Measurements from ENCODE around the gene RTL1. TPM values are rescaled to one million over a fixed set of nuclear protein-coding genes. Genes with fewer than 3 reads are reported as not detected.

Gene RTL1
- total and polyA plus RNA-seq, 2 experiments from 2014 or later = 0.15 TPM; not detected in 1

DNA sequence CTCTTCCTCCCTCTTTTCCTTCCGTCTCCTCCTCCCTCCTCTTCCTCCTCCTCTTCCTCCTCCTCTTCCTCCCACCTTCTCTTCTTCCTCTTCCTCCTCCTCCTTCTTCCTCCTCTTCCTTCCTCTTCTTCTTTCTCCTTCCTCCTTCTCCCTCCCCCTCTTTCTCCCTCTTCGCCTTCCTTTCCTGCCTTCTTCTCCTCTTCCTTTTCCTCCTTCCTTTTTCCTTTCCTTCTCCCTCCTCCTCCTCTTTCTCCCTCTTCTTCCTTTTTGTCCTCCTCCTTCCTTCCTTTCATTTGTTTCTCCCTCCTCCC is 41.6 kb downstream of the RTL1 start:
- Histone ChIP-seq H3K9me3 (ENCODE audit: low read depth) (no peaks in the 10 kb centered on the region), H3K4me1 (ENCODE audit: low read depth) (no peaks in the 10 kb centered on the region), H3K27ac (no peak overlapping the region), H3K27me3 (no peaks in the 10 kb centered on the region), H3K4me3 (no peak overlapping the region), H3K36me3 (no peaks in the 10 kb centered on the region)
- DNase-seq (ENCODE audit: low read depth in 1 of 2, low spot score in 1 of 2) = no peak
- TF ChIP-seq, protein P1, sequence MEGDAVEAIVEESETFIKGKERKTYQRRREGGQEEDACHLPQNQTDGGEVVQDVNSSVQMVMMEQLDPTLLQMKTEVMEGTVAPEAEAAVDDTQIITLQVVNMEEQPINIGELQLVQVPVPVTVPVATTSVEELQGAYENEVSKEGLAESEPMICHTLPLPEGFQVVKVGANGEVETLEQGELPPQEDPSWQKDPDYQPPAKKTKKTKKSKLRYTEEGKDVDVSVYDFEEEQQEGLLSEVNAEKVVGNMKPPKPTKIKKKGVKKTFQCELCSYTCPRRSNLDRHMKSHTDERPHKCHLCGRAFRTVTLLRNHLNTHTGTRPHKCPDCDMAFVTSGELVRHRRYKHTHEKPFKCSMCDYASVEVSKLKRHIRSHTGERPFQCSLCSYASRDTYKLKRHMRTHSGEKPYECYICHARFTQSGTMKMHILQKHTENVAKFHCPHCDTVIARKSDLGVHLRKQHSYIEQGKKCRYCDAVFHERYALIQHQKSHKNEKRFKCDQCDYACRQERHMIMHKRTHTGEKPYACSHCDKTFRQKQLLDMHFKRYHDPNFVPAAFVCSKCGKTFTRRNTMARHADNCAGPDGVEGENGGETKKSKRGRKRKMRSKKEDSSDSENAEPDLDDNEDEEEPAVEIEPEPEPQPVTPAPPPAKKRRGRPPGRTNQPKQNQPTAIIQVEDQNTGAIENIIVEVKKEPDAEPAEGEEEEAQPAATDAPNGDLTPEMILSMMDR (IDR thresholded peaks at IDR 0.05; ENCODE audit: low read depth, low read length) = no peak

DNA sequence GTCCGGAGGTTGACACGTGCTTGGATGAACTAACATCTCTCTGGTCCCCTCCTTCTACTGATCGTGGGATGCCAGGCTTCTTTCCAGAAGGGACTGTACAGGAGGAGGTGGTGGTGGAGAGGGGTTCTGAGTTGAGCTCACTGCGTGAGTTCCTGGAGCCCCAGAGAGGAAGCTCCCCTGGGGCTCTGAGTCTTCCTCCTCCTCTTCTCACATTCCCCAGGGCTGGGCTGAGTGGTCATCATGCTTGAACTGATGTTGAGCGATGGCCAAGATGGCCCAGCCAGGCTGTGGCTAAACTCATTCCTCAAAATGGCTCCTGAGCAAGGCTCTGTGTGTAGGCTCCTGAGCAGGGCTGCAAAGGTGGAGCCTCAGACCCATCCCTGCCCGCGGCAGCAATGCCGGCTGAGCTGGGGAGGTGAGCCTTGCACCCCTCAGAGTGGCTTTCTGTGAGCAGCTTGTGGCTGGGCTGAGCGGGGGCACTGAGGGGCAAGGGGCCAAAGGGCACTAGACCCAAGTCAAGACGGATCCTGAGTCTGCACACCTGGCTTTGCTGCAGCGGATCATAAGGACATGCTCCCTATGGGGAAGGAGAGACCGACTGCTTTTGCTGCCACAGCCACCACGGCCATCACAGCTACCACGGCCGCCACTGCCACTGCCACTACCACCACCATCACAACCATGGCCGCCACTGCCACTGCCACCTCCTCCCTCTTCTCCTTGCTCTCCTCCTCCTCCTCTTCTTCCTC is 42.2 kb downstream of the RTL1 start:
- no peaks in the 10 kb centered on the region for H3K4me1 ChIP-seq (ENCODE audit: low read depth)
- no peaks in the 10 kb centered on the region for H3K27me3 ChIP-seq
- no peak overlapping the region for H3K4me3 ChIP-seq
- H3K36me3 ChIP-seq = no peaks in the 10 kb centered on the region
- H3K9me3 ChIP-seq (ENCODE audit: low read depth) = no peaks in the 10 kb centered on the region
- H3K27ac ChIP-seq = no peak overlapping the region
- DNase-seq (ENCODE audit: low read depth in 1 of 2, low spot score in 1 of 2) = no peak
- TF ChIP-seq, protein P1 (IDR thresholded peaks at IDR 0.05; ENCODE audit: low read depth, low read length) = no peak

DNA sequence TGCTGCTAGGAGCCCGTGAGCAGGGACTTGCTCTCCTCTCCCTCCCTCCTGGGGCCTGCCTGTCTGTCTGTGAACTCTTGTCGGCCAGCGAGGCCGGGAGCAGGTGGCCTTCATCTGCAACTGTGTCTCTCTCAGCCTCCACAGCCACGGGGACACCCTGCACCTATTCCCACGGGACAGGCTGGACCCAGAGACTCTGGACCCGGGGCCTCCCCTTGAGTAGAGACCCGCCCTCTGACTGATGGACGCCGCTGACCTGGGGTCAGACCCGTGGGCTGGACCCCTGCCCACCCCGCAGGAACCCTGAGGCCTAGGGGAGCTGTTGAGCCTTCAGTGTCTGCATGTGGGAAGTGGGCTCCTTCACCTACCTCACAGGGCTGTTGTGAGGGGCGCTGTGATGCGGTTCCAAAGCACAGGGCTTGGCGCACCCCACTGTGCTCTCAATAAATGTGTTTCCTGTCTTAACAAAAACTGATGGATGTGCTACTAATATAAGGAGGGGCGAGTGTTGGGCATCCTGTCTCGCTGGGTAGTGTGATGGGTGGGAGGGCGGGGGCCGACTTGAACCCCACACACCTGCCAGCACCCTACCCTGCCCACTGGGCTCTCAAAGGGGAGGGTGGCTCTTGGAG is 42.9 kb downstream of the RTL1 start:
- H3K4me1 ChIP-seq (ENCODE audit: low read depth) = no peaks in the 10 kb centered on the region

DNA sequence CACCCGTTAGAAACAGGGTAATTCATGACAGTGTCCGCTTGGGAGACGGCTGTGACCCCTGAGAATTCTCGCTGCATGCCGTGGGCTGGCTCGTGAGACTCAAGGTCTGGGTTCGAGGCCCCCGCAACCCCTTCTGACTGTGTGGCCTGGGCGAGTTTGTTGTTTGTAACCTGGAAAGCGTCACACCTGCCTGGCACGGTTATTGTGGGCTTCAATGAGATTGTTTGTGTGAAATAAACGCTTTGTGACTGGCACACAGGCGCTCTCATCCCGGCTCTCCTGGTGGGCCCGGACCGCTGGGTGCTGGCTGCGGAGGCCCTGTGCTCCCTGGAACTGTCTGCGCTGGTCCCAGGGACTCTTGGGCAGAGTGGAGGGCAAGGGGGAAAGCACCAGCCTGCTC is 43.7 kb downstream of the RTL1 start:
- TF ChIP-seq, protein P1 (IDR thresholded peaks at IDR 0.05; ENCODE audit: low read depth, low read length) = no peak
- Histone ChIP-seq H3K4me3 (no peak overlapping the region), H3K4me1 (ENCODE audit: low read depth) (no peaks in the 10 kb centered on the region), H3K36me3 (no peaks in the 10 kb centered on the region), H3K9me3 (ENCODE audit: low read depth) (no peaks in the 10 kb centered on the region), H3K27ac (no peak overlapping the region), H3K27me3 (no peaks in the 10 kb centered on the region)
- no peak for DNase-seq (ENCODE audit: low read depth in 1 of 2, low spot score in 1 of 2)

More for the DNA sequence above, 42.9 kb downstream of the RTL1 start:
- no peak for DNase-seq (ENCODE audit: low read depth in 1 of 2, low spot score in 1 of 2)
- no peak overlapping the region for H3K4me3 ChIP-seq
- no peaks in the 10 kb centered on the region for H3K27me3 ChIP-seq
- TF ChIP-seq, protein P1 (IDR thresholded peaks at IDR 0.05; ENCODE audit: low read depth, low read length) = no peak
- H3K27ac ChIP-seq = no peak overlapping the region
- H3K9me3 ChIP-seq (ENCODE audit: low read depth) = no peaks in the 10 kb centered on the region
- no peaks in the 10 kb centered on the region for H3K36me3 ChIP-seq

DNA sequence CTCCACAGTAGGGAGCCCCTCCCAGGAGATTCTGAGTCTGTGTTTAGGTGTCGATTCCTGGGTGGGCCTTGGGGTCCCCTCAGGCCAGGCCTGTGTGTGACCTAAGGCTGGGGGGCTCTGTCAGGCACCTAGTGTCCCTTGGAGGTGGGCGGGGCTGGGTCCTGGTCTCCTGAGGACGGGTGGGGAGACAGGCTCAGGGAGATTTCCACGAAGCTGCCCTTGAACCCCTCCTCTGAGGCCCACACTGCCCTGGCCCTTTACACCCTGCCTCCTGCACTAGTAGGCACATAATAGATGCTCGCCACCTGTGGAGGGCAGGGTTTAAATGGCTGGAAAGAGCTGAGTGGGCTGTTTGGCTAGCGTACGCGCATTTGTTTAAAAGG is 44.7 kb downstream of the RTL1 start:
- TF ChIP-seq, protein P1 (IDR thresholded peaks at IDR 0.05; ENCODE audit: low read depth, low read length) = no peak
- Histone ChIP-seq H3K4me1 (ENCODE audit: low read depth) (no peaks in the 10 kb centered on the region), H3K27ac (no peak overlapping the region), H3K9me3 (ENCODE audit: low read depth) (no peaks in the 10 kb centered on the region), H3K27me3 (no peaks in the 10 kb centered on the region), H3K4me3 (no peak overlapping the region), H3K36me3 (no peaks in the 10 kb centered on the region)
- DNase-seq (ENCODE audit: low read depth in 1 of 2, low spot score in 1 of 2) = no peak

Data from cardiac muscle cell (in vitro differentiated cells and primary cell).